Measurements from ENCODE around the gene BRD3OS. TPM values are rescaled to one million over a fixed set of nuclear protein-coding genes. Genes with fewer than 3 reads are reported as not detected.

BRD3OS gene
- total and polyA plus RNA-seq, 12 donors, result 14.7 to 70.6 (median 22.0) TPM

DNA sequence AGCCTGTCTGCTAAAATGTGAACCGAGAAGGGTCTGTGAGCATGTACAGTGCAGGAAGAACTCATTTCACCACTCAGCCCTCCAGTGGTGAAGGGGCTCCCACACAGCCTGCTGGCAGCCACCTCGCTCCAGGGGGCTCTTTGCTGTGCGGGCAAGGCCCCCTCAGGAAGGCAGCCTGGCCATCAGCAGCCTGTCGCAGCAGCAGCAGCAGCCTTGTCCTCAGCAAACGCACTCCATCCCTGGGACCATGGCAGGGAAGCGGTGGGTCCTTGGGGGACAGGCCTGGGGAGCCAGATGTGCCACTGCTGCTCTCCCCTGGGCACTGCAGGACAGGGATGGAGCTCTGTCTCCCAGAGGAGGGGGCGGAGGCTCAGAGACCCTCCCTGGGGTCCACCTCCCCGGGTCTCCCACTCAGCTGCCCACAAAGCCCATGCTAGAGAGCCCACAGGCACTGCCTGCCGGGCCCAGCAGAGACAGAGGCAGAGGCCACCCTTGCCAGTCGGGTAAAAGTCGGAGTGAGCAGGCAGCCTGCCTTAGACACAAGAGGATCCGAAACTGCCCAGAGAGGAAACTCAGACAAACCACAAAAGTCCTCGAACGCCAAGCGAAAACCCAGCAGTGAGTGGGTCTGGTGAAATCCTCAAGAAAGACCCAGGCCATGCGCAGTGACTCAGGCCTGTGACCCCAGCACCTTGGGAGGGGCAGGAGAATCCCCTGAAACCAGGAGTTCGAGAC lies 34.5 kb downstream of the BRD3OS start:
- Histone ChIP-seq H3K9me3 (replicated peaks in 1 of 3) (no peaks in the 10 kb centered on the region), H3K36me3 (replicated peaks in 1 of 2) (no peaks in the 10 kb centered on the region), H3K27ac (peak overlapping the region in 1 of 5 donors; percentile 83), H3K4me3 (no peak overlapping the region), H3K27me3 (no peaks in the 10 kb centered on the region), H3K4me1 (replicated peaks in 1 of 2) (peaks cover 77 to 93% of the 10 kb centered on the region in 2 donors)
- no peak for TF ChIP-seq POLR2A (IDR thresholded peaks at IDR 0.05)
- TF ChIP-seq, protein P1, sequence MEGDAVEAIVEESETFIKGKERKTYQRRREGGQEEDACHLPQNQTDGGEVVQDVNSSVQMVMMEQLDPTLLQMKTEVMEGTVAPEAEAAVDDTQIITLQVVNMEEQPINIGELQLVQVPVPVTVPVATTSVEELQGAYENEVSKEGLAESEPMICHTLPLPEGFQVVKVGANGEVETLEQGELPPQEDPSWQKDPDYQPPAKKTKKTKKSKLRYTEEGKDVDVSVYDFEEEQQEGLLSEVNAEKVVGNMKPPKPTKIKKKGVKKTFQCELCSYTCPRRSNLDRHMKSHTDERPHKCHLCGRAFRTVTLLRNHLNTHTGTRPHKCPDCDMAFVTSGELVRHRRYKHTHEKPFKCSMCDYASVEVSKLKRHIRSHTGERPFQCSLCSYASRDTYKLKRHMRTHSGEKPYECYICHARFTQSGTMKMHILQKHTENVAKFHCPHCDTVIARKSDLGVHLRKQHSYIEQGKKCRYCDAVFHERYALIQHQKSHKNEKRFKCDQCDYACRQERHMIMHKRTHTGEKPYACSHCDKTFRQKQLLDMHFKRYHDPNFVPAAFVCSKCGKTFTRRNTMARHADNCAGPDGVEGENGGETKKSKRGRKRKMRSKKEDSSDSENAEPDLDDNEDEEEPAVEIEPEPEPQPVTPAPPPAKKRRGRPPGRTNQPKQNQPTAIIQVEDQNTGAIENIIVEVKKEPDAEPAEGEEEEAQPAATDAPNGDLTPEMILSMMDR (IDR thresholded peaks at IDR 0.05), result no peak
- intact Hi-C loops (cut with DNase I), result loop anchor here in 1 of 2 donors (5.0 to 10.0 kb wide), 2 partner anchors 33 to 375 kb away; partner anchors contain the start of gene BRD3OS
- DNase-seq, result peak in 6 of 7 donors; percentile 33 to 61 (median 49)
- WGBS, 4 donors, result 60 to 81% (median 78%) methylated on average over 7 to 17 of the region's 17 CpGs

DNA sequence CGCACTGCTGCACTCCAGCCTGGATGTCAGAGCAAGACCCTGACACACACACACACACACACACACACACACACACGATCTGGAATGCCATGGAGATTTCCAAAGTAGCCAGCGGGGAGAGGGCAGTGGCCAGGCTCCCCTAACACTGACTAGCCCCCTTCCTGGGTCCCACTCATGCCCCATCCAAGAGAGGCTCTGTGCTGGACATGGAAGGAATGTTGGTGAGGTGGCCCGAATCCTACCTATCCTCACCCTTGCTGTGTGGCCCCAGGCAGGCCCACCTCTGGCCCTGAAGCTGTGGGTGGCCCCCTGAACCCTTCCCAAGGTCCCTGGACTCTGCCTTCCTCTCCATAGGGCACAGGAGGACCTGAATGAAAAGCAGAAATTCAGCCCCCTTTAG lies 35.3 kb downstream of the BRD3OS start:
- Histone ChIP-seq H3K4me3 (no peak overlapping the region), H3K9me3 (replicated peaks in 1 of 3) (no peaks in the 10 kb centered on the region), H3K4me1 (replicated peaks in 1 of 2) (peaks cover 80 to 90% of the 10 kb centered on the region in 2 donors), H3K27me3 (no peaks in the 10 kb centered on the region), H3K27ac (peak overlapping the region in 1 of 5 donors; percentile 21), H3K36me3 (replicated peaks in 1 of 2) (no peaks in the 10 kb centered on the region)
- WGBS, 4 donors, result 67 to 72% (median 70%) methylated on average over 3 to 4 of the region's 4 CpGs; no CpG with 5 or more reads in 1 of the 4 donors
- intact Hi-C loops (cut with DNase I), result loop anchor here in 1 of 2 donors (5.0 kb wide), 1 partner anchor 33 kb away; the partner anchor contains the start of gene BRD3OS
- DNase-seq, result peak in 2 of 7 donors; percentile 13 to 46
- TF ChIP-seq, protein P1 (IDR thresholded peaks at IDR 0.05), result no peak
- TF ChIP-seq POLR2A (IDR thresholded peaks at IDR 0.05), result no peak

DNA sequence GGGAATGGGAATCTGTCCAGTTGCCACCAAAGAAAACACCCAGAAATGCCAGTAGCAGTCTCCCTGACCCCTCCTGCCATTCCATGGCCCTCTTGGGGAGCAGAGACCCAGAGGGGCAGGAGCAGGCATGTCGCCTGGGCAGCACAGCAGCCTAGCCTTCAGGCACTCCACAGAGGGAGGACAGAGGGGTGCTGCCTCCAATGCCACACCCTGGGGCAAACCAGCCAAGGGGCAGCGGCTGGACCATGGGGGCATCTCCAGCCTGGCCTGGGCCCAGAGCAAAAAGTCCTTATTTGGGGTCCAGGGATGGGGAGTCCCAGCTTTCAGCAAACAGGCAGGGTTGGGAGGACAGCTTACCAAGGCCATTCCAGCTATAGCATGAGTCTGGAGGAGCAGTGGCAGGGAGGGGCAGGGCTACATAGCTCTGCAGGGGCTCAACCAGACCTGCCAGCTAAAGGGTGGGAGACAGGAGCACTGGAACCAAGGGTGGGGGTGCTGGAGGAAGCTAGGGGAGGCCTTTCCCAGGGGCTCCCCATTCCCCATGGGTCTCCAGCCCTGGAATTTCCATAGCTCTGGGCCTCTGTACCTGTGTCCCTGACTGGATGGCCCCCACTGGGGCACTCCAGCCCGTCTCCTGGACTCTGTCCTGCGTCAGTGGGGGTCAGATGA lies 35.9 kb downstream of the BRD3OS start:
- Histone ChIP-seq H3K9me3 (replicated peaks in 1 of 3) (no peaks in the 10 kb centered on the region), H3K27ac (peak overlapping the region in 1 of 5 donors; percentile 21), H3K27me3 (no peaks in the 10 kb centered on the region), H3K4me3 (no peak overlapping the region), H3K4me1 (replicated peaks in 1 of 2) (peaks cover 80 to 90% of the 10 kb centered on the region in 2 donors), H3K36me3 (replicated peaks in 1 of 2) (no peaks in the 10 kb centered on the region)
- intact Hi-C loops (cut with DNase I), result loop anchor here in 1 of 2 donors (5.0 kb wide), 1 partner anchor 34 kb away; the partner anchor contains the start of gene BRD3OS
- WGBS, 4 donors, result 74 to 80% (median 79%) methylated on average over 3 to 4 of the region's 4 CpGs; no CpG with 5 or more reads in 1 of the 4 donors
- peak in 4 of 7 donors; percentile 16 to 44 (median 20) for DNase-seq
- TF ChIP-seq, protein P1 (IDR thresholded peaks at IDR 0.05), result no peak
- no peak for TF ChIP-seq POLR2A (IDR thresholded peaks at IDR 0.05)

Data from adrenal gland (tissue), 12 donors.